ENCODE data around the gene CD2. TPM values are rescaled to one million over a fixed set of nuclear protein-coding genes. Genes with fewer than 3 reads are reported as not detected.

CD2 gene
- total RNA-seq, 4 donors from 2014 or later: 0.35 to 1.2 (median 1.0) TPM; not detected in 1

DNA sequence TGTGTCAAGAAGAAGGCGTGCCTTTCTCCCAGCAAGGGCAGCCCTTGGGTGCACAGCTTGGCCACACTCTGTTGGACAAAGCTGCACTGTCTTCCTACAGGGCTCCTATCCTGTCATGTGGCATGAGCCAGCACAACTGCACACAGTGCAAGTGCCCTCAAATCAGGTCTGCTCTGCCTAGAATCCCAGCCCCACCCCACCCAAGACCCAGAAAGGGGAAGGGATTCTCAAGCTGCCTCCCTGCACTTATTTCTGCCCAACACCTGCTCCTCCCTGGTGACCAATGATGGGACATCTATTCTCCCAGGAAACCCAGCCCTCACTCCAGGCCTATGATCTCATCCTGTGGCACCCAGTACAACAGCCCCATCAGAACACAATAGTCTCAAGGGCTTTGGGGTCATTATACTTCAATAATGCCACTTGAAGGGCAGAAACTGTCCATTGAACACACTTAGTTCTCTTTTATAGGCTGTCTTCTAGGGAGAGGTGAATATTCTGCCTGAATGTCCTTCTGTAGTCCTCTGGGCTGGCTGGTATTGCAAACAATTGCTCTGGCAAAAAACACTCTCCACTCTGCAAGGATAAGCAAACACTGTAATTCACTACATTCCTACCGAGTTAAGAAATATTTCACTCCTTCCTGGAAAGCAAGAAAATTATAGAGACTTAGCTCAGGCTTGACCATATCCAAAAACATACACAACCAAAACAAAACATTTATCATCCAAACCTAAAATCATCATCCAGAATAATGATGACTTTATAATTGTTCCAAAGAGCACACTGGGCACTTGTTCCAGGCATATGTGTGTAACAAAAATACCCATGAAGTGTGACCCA lies 43.6 kb upstream of the CD2 start:
- no peaks in the 10 kb centered on the region for H3K27me3 ChIP-seq
- no peak overlapping the region for H3K27ac ChIP-seq
- no peak for DNase-seq
- intact Hi-C loops (cut with DNase I; ENCODE audit: low total_unique reads): no loop called here
- H3K4me3 ChIP-seq: no peak overlapping the region
- H3K9me3 ChIP-seq: no peaks in the 10 kb centered on the region
- no peaks in the 10 kb centered on the region for H3K4me1 ChIP-seq
- H3K36me3 ChIP-seq: no peaks in the 10 kb centered on the region
- no peak for TF ChIP-seq POLR2A (IDR thresholded peaks at IDR 0.05)

GRCh38 chr1:116711263-116711840 lies 42.9 kb upstream of the CD2 start:
- no peak for DNase-seq
- Histone ChIP-seq H3K27ac (no peak overlapping the region), H3K9me3 (no peaks in the 10 kb centered on the region), H3K4me1 (no peaks in the 10 kb centered on the region), H3K4me3 (no peak overlapping the region), H3K27me3 (no peaks in the 10 kb centered on the region), H3K36me3 (no peaks in the 10 kb centered on the region)
- intact Hi-C loops (cut with DNase I; ENCODE audit: low total_unique reads): no loop called here
- TF ChIP-seq CTCF (IDR thresholded peaks at IDR 0.05): no peak
- TF ChIP-seq POLR2A (IDR thresholded peaks at IDR 0.05): no peak

DNA sequence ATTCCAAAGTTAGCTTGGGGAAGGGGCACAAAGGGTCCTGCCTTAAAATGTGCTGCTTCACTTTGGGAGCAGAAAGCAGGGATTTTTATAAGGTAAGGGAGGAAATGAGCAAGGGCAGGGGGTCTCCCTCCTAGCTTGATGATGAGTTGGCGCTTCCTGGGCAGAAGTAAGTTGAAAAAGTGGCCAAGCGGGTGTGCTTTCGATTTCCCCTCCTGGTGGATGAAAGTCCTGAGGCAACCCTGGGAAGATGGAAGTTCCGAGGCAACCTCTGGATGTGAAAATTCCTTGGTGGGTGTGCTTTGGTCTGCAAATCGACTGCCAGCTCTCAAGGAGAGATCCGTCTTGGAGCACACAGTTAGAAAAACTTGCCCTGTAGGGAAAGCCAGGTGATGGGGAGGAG lies 41.7 kb upstream of the CD2 start:
- Histone ChIP-seq H3K9me3 (no peaks in the 10 kb centered on the region), H3K4me3 (no peak overlapping the region), H3K36me3 (no peaks in the 10 kb centered on the region), H3K27ac (no peak overlapping the region), H3K27me3 (no peaks in the 10 kb centered on the region), H3K4me1 (no peaks in the 10 kb centered on the region)
- TF ChIP-seq POLR2A (IDR thresholded peaks at IDR 0.05) (no peak), CTCF (IDR thresholded peaks at IDR 0.05) (no peak)
- intact Hi-C loops (cut with DNase I; ENCODE audit: low total_unique reads): no loop called here
- no peak for DNase-seq

DNA sequence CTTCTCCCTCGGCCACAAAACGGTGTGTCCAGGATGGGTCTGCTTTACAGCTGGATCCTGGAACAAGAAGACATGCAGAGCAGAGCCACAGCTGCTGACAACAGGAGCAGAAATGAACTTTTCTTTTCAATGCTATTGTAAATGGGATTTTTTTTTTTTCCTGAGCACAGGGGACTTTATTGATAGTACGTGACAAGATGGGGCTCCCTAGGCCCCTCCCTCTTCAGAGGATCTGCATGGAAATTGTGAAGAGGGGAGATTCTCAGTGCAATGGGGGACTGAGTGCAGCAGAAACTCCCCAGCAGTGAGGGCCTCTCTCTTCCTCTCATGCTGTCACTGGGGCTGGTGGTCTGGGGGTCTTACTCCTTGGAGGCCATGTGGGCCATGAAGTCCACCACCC lies 40.8 kb upstream of the CD2 start:
- H3K9me3 ChIP-seq: no peaks in the 10 kb centered on the region
- DNase-seq: no peak
- intact Hi-C loops (cut with DNase I; ENCODE audit: low total_unique reads): no loop called here

GRCh38 chr1:116716391-116716790 lies 37.8 kb upstream of the CD2 start:
- H3K4me1 ChIP-seq: no peaks in the 10 kb centered on the region
- no peak for DNase-seq
- TF ChIP-seq POLR2A (IDR thresholded peaks at IDR 0.05) (no peak), CTCF (IDR thresholded peaks at IDR 0.05) (no peak)
- intact Hi-C loops (cut with DNase I; ENCODE audit: low total_unique reads): no loop called here
- H3K27me3 ChIP-seq: no peaks in the 10 kb centered on the region
- H3K36me3 ChIP-seq: no peaks in the 10 kb centered on the region
- H3K9me3 ChIP-seq: no peaks in the 10 kb centered on the region
- no peak overlapping the region for H3K27ac ChIP-seq
- H3K4me3 ChIP-seq: no peak overlapping the region

More for the DNA sequence above, 40.8 kb upstream of the CD2 start:
- Histone ChIP-seq H3K27ac (no peak overlapping the region), H3K27me3 (no peaks in the 10 kb centered on the region), H3K36me3 (no peaks in the 10 kb centered on the region), H3K4me3 (no peak overlapping the region), H3K4me1 (no peaks in the 10 kb centered on the region)
- no peak for TF ChIP-seq CTCF (IDR thresholded peaks at IDR 0.05)
- TF ChIP-seq POLR2A (IDR thresholded peaks at IDR 0.05): no peak

Data from uterus (tissue), 4 donors.